ENCODE results near the gene SSR3. TPM values are rescaled to one million over a fixed set of nuclear protein-coding genes. Genes with fewer than 3 reads are reported as not detected.
A peak's percentile ranks its signal among the peaks of the same experiment; 100 is the strongest.
"Not testable (repeated sequence)": the region's sequence is repeated elsewhere in the genome, so short reads cannot be mapped to it uniquely, and the experiment has no call there.

SSR3 gene
- total RNA-seq = 100 to 1,000 TPM; 133 to 147 TPM

DNA sequence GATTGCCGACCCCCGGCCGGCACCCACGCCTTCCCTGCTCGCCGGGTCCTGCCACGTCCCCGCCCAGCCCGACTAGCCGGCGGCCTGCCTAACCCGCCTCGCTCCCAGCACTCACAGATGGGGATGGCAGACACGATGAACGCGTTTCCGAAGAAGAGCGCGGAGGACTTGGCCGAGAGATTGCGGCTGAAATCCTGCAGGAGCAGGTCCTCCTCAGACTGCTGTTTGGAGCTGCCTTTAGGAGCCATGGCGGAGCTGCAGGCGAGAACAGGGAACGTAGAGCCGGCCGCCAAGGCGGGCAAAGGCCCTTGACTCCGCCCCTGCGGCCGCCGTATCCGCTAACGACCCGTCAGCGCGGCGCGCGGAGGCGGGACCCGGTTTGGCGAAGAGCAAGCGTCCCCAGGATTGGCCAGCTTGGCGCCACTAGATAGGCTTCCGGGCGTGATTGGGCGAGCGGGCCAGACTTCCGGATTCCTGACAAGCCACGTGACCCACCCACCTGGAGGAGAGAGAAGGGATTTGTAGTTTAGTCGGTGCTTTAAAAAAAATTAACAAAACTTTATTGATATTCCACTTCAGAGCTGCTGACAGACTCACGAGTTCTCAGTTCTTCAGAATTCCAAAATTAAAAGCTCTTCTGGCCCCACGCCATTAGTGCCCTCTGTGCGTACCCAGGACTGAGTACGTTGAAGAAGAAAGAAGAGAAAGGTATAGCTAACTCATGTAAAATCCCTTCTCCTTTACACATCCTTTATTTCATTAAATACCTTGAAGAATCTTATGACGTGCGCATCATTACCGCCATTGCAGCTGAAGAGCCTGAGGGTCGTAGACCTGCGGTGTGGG, at the start of gene SSR3:
SSR3 (minus strand) TSS at position 276 of the 846 bp plus-strand sequence; CDS start at position 248, 28 bp downstream.
- ChIA-PET POLR2A (interaction anchor here (0.8 to 3.5 kb wide), 11 partner anchors 11 to 620 kb away, joined by 3 to 41 read pairs (median 6); partner anchors contain the start of genes CCNL1 and TIPARP), CTCF (interaction anchor here (0.7 to 3.7 kb wide), 21 partner anchors 9 to 620 kb away, joined by 3 to 45 read pairs (median 3); partner anchors contain the start of gene TIPARP)
- peak within 1 kb of the TSS; percentile 97 for H3K4me3 Mint-ChIP-seq
- no peaks in the 10 kb centered on the region for H3K27me3 Mint-ChIP-seq (ENCODE audit: low read depth)
- H3K36me3 Mint-ChIP-seq (ENCODE audit: low read depth) = peaks cover 41% of the 10 kb centered on the region
- no peaks in the 10 kb centered on the region for H3K9me3 Mint-ChIP-seq (ENCODE audit: insufficient read depth)
- H3K27ac Mint-ChIP-seq = peak within 1 kb of the TSS; percentile 93
- peak; percentile 100 for ATAC-seq
- peak; percentile 99 for DNase-seq
- peaks cover 49% of the 10 kb centered on the region for H3K4me1 Mint-ChIP-seq (ENCODE audit: low read depth)

GRCh38 chr3:156604064-156604641, 49.2 kb upstream of the SSR3 start:
- POLR2A ChIA-PET = interaction anchor here (0.6 kb wide), 1 partner anchor 72 kb away, joined by 3 read pairs; no protein-coding TSS in a partner anchor
- ATAC-seq = no peak

GRCh38 chr3:156603379-156604017, 48.6 kb upstream of the SSR3 start:
- POLR2A ChIA-PET = no interaction called here
- no peaks in the 10 kb centered on the region for H3K9me3 Mint-ChIP-seq (ENCODE audit: insufficient read depth)
- H3K36me3 Mint-ChIP-seq (ENCODE audit: low read depth) = no peaks in the 10 kb centered on the region
- H3K27ac Mint-ChIP-seq = no peak overlapping the region
- ATAC-seq = no peak
- no peak overlapping the region for H3K4me3 Mint-ChIP-seq
- H3K27me3 Mint-ChIP-seq (ENCODE audit: low read depth) = peaks cover 12% of the 10 kb centered on the region
- CTCF ChIA-PET = interaction anchor here (1.4 kb wide), 1 partner anchor 61 kb away, joined by 3 read pairs; no protein-coding TSS in a partner anchor
- H3K4me1 Mint-ChIP-seq (ENCODE audit: low read depth) = peaks cover 27% of the 10 kb centered on the region
- no peak for DNase-seq

More at GRCh38 chr3:156604064-156604641, 49.2 kb upstream of the SSR3 start:
- Mint-ChIP-seq H3K27me3 (ENCODE audit: low read depth) (peaks cover 16% of the 10 kb centered on the region), H3K27ac (no peak overlapping the region), H3K4me1 (ENCODE audit: low read depth) (peaks cover 31% of the 10 kb centered on the region), H3K36me3 (ENCODE audit: low read depth) (no peaks in the 10 kb centered on the region), H3K9me3 (ENCODE audit: insufficient read depth) (no peaks in the 10 kb centered on the region), H3K4me3 (no peak overlapping the region)
- CTCF ChIA-PET = no interaction called here
- no peak for DNase-seq

- peak; percentile 74 for ATAC-seq
Measured at GRCh38 chr3:156602424-156602823, 47.5 kb upstream of the SSR3 start.

GRCh38 chr3:156601497-156601896, 46.6 kb upstream of the SSR3 start:
- Mint-ChIP-seq H3K9me3 (ENCODE audit: insufficient read depth) (no peaks in the 10 kb centered on the region), H3K27ac (no peak overlapping the region), H3K27me3 (ENCODE audit: low read depth) (peaks cover 17% of the 10 kb centered on the region), H3K4me1 (ENCODE audit: low read depth) (peaks cover 20% of the 10 kb centered on the region), H3K4me3 (no peak overlapping the region), H3K36me3 (ENCODE audit: low read depth) (no peaks in the 10 kb centered on the region)
- ChIA-PET CTCF (interaction anchor here (0.9 to 1.2 kb wide), 2 partner anchors 12 to 17 kb away, joined by 3 to 4 read pairs; no protein-coding TSS in a partner anchor), POLR2A (interaction anchor here (1.7 kb wide), 1 partner anchor 73 kb away, joined by 4 read pairs; the partner anchor contains the start of gene TIPARP)
- DNase-seq (no peak), ATAC-seq (no peak)

More at GRCh38 chr3:156602424-156602823, 47.5 kb upstream of the SSR3 start:
- H3K27ac Mint-ChIP-seq = peak overlapping the region; percentile 35
- H3K4me1 Mint-ChIP-seq (ENCODE audit: low read depth) = peaks cover 22% of the 10 kb centered on the region
- no peaks in the 10 kb centered on the region for H3K36me3 Mint-ChIP-seq (ENCODE audit: low read depth)
- POLR2A ChIA-PET = interaction anchor here (0.6 to 1.7 kb wide), 5 partner anchors 31 to 424 kb away, joined by 3 to 4 read pairs (median 3); partner anchors contain the start of gene TIPARP
- H3K9me3 Mint-ChIP-seq (ENCODE audit: insufficient read depth) = no peaks in the 10 kb centered on the region
- no peak overlapping the region for H3K4me3 Mint-ChIP-seq
- DNase-seq = no peak
- H3K27me3 Mint-ChIP-seq (ENCODE audit: low read depth) = peaks cover 11% of the 10 kb centered on the region
- CTCF ChIA-PET = interaction anchor here (0.7 to 1.4 kb wide), 3 partner anchors 11 to 71 kb away, joined by 3 to 4 read pairs (median 3); no protein-coding TSS in a partner anchor

- ATAC-seq (no peak), DNase-seq (no peak)
- CTCF ChIA-PET = interaction anchor here (0.7 to 0.9 kb wide), 2 partner anchors 16 to 57 kb away, joined by 3 to 4 read pairs; no protein-coding TSS in a partner anchor
- H3K27me3 Mint-ChIP-seq (ENCODE audit: low read depth) = peaks cover 13% of the 10 kb centered on the region
- H3K36me3 Mint-ChIP-seq (ENCODE audit: low read depth) = no peaks in the 10 kb centered on the region
- no peak overlapping the region for H3K4me3 Mint-ChIP-seq
- no peaks in the 10 kb centered on the region for H3K9me3 Mint-ChIP-seq (ENCODE audit: insufficient read depth)
- POLR2A ChIA-PET = no interaction called here
- peaks cover 20% of the 10 kb centered on the region for H3K4me1 Mint-ChIP-seq (ENCODE audit: low read depth)
- no peak overlapping the region for H3K27ac Mint-ChIP-seq
Measured at GRCh38 chr3:156600834-156601233, 45.9 kb upstream of the SSR3 start.

GRCh38 chr3:156599089-156599874, 44.4 kb upstream of the SSR3 start:
- ChIA-PET CTCF (interaction anchor here (1.1 kb wide), 1 partner anchor 44 kb away, joined by 3 read pairs; the partner anchor contains the start of gene SSR3), POLR2A (no interaction called here)
- H3K27me3 Mint-ChIP-seq (ENCODE audit: low read depth) = peaks cover 14% of the 10 kb centered on the region
- no peaks in the 10 kb centered on the region for H3K9me3 Mint-ChIP-seq (ENCODE audit: insufficient read depth)
- DNase-seq (no peak), ATAC-seq (no peak)
- H3K4me3 Mint-ChIP-seq = no peak overlapping the region
- H3K27ac Mint-ChIP-seq = no peak overlapping the region
- peaks cover 33% of the 10 kb centered on the region for H3K4me1 Mint-ChIP-seq (ENCODE audit: low read depth)
- no peaks in the 10 kb centered on the region for H3K36me3 Mint-ChIP-seq (ENCODE audit: low read depth)

DNA sequence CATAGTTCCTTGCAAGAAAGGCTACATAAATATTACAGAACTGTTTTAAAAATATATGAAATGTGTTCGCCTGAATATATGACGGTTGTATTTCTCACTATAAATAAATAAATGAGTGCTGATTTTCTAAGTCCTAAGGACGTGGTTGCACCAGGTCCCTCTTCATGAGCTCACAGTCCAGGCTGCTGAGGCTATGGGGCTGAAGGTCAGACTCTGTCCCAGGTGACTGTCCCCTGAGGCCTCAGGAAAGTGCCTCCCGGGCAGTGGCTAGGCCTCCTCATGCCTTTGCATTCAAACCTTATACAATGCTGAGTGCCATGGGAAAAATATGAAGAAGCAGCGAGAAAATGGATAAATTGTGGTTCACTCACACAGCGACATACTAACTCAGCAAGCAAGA, 43.5 kb upstream of the SSR3 start:
- Mint-ChIP-seq H3K9me3 (ENCODE audit: insufficient read depth) (no peaks in the 10 kb centered on the region), H3K36me3 (ENCODE audit: low read depth) (no peaks in the 10 kb centered on the region), H3K27ac (no peak overlapping the region), H3K4me1 (ENCODE audit: low read depth) (peaks cover 32% of the 10 kb centered on the region), H3K27me3 (ENCODE audit: low read depth) (peaks cover 15% of the 10 kb centered on the region), H3K4me3 (no peak overlapping the region)
- no peak for ATAC-seq
- no peak for DNase-seq
- ChIA-PET POLR2A (no interaction called here), CTCF (no interaction called here)

- ATAC-seq (no peak), DNase-seq (no peak)
- Mint-ChIP-seq H3K27me3 (ENCODE audit: low read depth) (peaks cover 22% of the 10 kb centered on the region), H3K4me1 (ENCODE audit: low read depth) (peaks cover 17% of the 10 kb centered on the region), H3K36me3 (ENCODE audit: low read depth) (peaks cover 2% of the 10 kb centered on the region), H3K4me3 (no peak overlapping the region), H3K27ac (no peak overlapping the region), H3K9me3 (ENCODE audit: insufficient read depth) (no peaks in the 10 kb centered on the region)
- CTCF ChIA-PET = interaction anchor here (1.0 kb wide), 1 partner anchor 54 kb away, joined by 3 read pairs; no protein-coding TSS in a partner anchor
- POLR2A ChIA-PET = no interaction called here
Measured at GRCh38 chr3:156594219-156594683, 39.3 kb upstream of the SSR3 start.

DNA sequence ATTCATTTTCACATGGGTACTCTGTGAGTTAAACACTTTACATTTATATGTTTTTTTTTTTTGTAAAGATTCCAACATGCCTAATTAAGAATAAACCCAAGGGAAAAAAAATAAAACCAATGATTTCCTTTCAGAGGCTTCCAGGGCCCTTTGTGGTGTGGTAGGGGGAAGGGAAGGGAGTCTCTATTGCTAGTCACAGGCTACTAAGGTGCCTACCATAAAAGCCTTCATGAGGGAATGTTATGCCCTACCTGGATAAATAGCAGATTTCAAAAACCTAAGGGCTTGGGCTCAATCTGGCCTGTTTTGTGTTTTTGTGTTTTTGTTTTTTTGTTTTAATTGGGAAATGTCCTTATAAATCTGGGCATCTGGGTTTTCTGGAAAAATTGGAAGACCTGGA, 38.9 kb upstream of the SSR3 start:
- H3K4me3 Mint-ChIP-seq = no peak overlapping the region
- ChIA-PET POLR2A (no interaction called here), CTCF (interaction anchor here (1.0 kb wide), 1 partner anchor 54 kb away, joined by 3 read pairs; no protein-coding TSS in a partner anchor)
- H3K36me3 Mint-ChIP-seq (ENCODE audit: low read depth) = peaks cover 2% of the 10 kb centered on the region
- ATAC-seq = no peak
- H3K27ac Mint-ChIP-seq = no peak overlapping the region
- H3K27me3 Mint-ChIP-seq (ENCODE audit: low read depth) = peaks cover 22% of the 10 kb centered on the region
- no peak for DNase-seq
- H3K9me3 Mint-ChIP-seq (ENCODE audit: insufficient read depth) = no peaks in the 10 kb centered on the region
- peaks cover 17% of the 10 kb centered on the region for H3K4me1 Mint-ChIP-seq (ENCODE audit: low read depth)

DNA sequence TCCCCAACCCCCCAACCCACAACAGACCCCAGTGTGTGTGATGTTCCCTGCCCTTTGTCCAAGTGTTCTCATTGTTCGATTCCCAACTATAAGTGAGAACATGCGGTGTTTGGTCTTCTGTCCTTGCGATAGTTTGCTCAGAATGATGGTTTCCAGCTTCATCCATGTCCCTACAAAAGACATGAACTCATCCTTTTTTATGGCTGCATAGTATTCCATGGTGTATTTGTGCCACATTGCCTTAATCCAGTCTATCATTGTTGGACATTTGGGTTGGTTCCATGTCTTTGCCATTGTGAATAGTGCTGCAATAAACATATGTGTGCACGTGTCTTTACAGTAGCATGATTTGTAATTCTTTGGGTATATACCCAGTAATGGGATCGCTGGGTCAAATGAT, 34.9 kb upstream of the SSR3 start:
- H3K4me1 Mint-ChIP-seq (ENCODE audit: low read depth); POLR2A ChIA-PET; H3K9me3 Mint-ChIP-seq (ENCODE audit: insufficient read depth); ATAC-seq; CTCF ChIA-PET; H3K27ac Mint-ChIP-seq; H3K4me3 Mint-ChIP-seq; H3K36me3 Mint-ChIP-seq (ENCODE audit: low read depth); DNase-seq: not testable (repeated sequence)
- H3K27me3 Mint-ChIP-seq (ENCODE audit: low read depth) = peaks cover 15% of the 10 kb centered on the region

All from activated CD8-positive, alpha-beta T cell treated with anti-CD3 and anti-CD28 coated beads, Interleukin-2, amount 10 ng/mL, durations not matched to agents 7 days and 5 days (primary cell).